H1 (cell line): ENCODE measurements around the gene FLVCR2. TPM values are rescaled to one million over a fixed set of nuclear protein-coding genes. Genes with fewer than 3 reads are reported as not detected.

ENCODE experiments used
- CTCF ChIA-PET: fragments of 300-600 bp; sonication (Branson Sonifier 250); formaldehyde crosslinking; loops from one replicate; lab custom pipeline; 2021; ENCODE audit not compliant: partially characterized antibody; lab: Charles Lee
- POLR2A ChIA-PET: fragments of 300-600 bp; sonication (Branson Sonifier 250); formaldehyde crosslinking; loops from one replicate; lab custom pipeline; 2021; ENCODE audit warnings: inconsistent platforms; ENCODE audit not compliant: partially characterized antibody; lab: Charles Lee
- DNase-seq, 2 experiments: peaks; one replicate each; pipeline versions ENCODE4 v3.0.0 to v3.0.0-alpha.2; 2010 to 2022; ENCODE audit warnings: low spot score in 2 of 2, low read depth in 1 of 2, mixed read lengths in 1 of 2
- FAIRE-seq: peaks from 2 replicates; lab custom pipeline; 2011; peaks lifted over from hg19 to GRCh38; lab: Jason Lieb, UNC
- H2AFZ ChIP-seq: 2 replicates; pipeline ENCODE4 v1.8.1; 2012; ENCODE audit warnings: low read length, inconsistent platforms
- H2AK5ac ChIP-seq: 2 replicates; pipeline ENCODE4 v1.6.1; 2013; ENCODE audit warnings: low read depth, low read length
- H2BK120ac ChIP-seq: replicated peaks from 2 replicates; pipeline ENCODE3; 2013; ENCODE audit warnings: low read depth, low read length, inconsistent platforms
- H2BK12ac ChIP-seq: 2 replicates; pipeline ENCODE4 v1.6.1; 2013; ENCODE audit warnings: low read depth, low read length
- H2BK15ac ChIP-seq: 2 replicates; pipeline ENCODE4 v1.6.1; 2013; ENCODE audit warnings: low read length
- H2BK20ac ChIP-seq: 2 replicates; pipeline ENCODE4 v1.6.1; 2013; ENCODE audit warnings: low read length
- H2BK5ac ChIP-seq: 2 replicates; pipeline ENCODE4 v1.6.1; 2013; ENCODE audit warnings: low read depth, low read length
- H3K14ac ChIP-seq: 2 replicates; pipeline ENCODE4 v1.6.1; 2013; ENCODE audit warnings: inconsistent platforms; ENCODE audit not compliant: insufficient read length
- H3K18ac ChIP-seq: 2 replicates; pipeline ENCODE4 v1.6.1; 2013; ENCODE audit warnings: low read length; ENCODE audit errors: extremely low read depth
- H3K23ac ChIP-seq: 2 replicates; pipeline ENCODE4 v1.6.1; 2013; ENCODE audit warnings: inconsistent platforms; ENCODE audit not compliant: insufficient read length
- H3K23me2 ChIP-seq: 2 replicates; pipeline ENCODE4 v1.6.1; 2013; ENCODE audit warnings: low read depth, low read length
- H3K27ac ChIP-seq: 2 replicates; pipeline ENCODE4 v1.6.1; 2011; ENCODE audit warnings: low read depth, low read length, inconsistent platforms
- H3K27me3 ChIP-seq, 4 experiments: replicated peaks in 1 of 4; 1 replicate in 1 of 4; 2 replicates in 3 of 4; pipeline versions ENCODE4 v1.6.1 to v1.8.1; 2011 to 2013; ENCODE audit warnings: low read length in 3 of 4, mild to moderate bottlenecking in 3 of 4, inconsistent platforms in 2 of 4, mixed read lengths in 2 of 4, moderate library complexity in 1 of 4; ENCODE audit not compliant: control insufficient read depth in 3 of 4, insufficient read depth in 3 of 4; ENCODE audit errors: extremely low read depth in 1 of 4
- H3K36me3 ChIP-seq, 4 experiments: 2 replicates each; pipeline versions ENCODE4 v1.6.1 to v1.8.1; 2011 to 2013; ENCODE audit warnings: mild to moderate bottlenecking in 4 of 4, low read length in 3 of 4, moderate library complexity in 2 of 4, control low read depth in 1 of 4, inconsistent platforms in 1 of 4; ENCODE audit not compliant: insufficient read depth in 4 of 4, control insufficient read depth in 2 of 4
- H3K4ac ChIP-seq: replicated peaks from 2 replicates; pipeline ENCODE3; 2013; ENCODE audit warnings: low read length, low read depth, mixed read lengths, inconsistent platforms; ENCODE audit not compliant: insufficient read length
- H3K4me1 ChIP-seq, 4 experiments: replicated peaks in 1 of 4; 1 replicate in 1 of 4; 2 replicates in 3 of 4; pipeline versions ENCODE4 v1.6.1 to v1.8.1; 2011 to 2013; ENCODE audit warnings: low read length in 3 of 4, inconsistent platforms in 2 of 4, mixed read lengths in 1 of 4; ENCODE audit not compliant: insufficient read depth in 4 of 4, control insufficient read depth in 3 of 4
- H3K4me2 ChIP-seq, 2 experiments: 2 replicates each; pipeline versions ENCODE4 v1.6.1 to v1.8.1; 2011 to 2013; ENCODE audit warnings: low read depth in 2 of 2, low read length in 2 of 2, control low read depth in 1 of 2, inconsistent platforms in 1 of 2, mild to moderate bottlenecking in 1 of 2; ENCODE audit not compliant: insufficient read depth in 1 of 2
- H3K4me3 ChIP-seq, 4 experiments: fragments of 200-600, 300-600 bp in 1 of 4; sonication (generic), shearing (Covaris generic), sonication (Bioruptor Twin) in 1 of 4; 2 replicates each; pipeline versions ENCODE4 v1.5.1 to v1.8.1; 2011 to 2016; ENCODE audit warnings: low read length in 4 of 4, low read depth in 3 of 4, control low read depth in 2 of 4, inconsistent platforms in 2 of 4, mild to moderate bottlenecking in 2 of 4, mixed read lengths in 1 of 4, moderate library complexity in 1 of 4; ENCODE audit not compliant: insufficient read depth in 2 of 4; ENCODE audit errors: extremely low read depth in 1 of 4
- H3K56ac ChIP-seq: replicated peaks from 2 replicates; pipeline ENCODE3; 2013; ENCODE audit warnings: low read depth, mild to moderate bottlenecking, mixed read lengths, low read length, inconsistent platforms; ENCODE audit not compliant: insufficient read length
- H3K79me1 ChIP-seq: 2 replicates; pipeline ENCODE4 v1.6.1; 2013; ENCODE audit warnings: low read depth, low read length, control low read depth
- H3K79me2 ChIP-seq, 2 experiments: 2 replicates each; pipeline versions ENCODE4 v1.6.1 to v1.8.1; 2012 to 2013; ENCODE audit warnings: low read length in 2 of 2, mild to moderate bottlenecking in 2 of 2, inconsistent platforms in 1 of 2; ENCODE audit not compliant: insufficient read depth in 2 of 2, control insufficient read depth in 1 of 2
- H3K9ac ChIP-seq, 4 experiments: replicated peaks in 1 of 4; 1 replicate in 1 of 4; 2 replicates in 3 of 4; pipeline versions ENCODE4 v1.6.1 to v1.8.1; 2011 to 2013; ENCODE audit warnings: low read depth in 3 of 4, low read length in 3 of 4, control low read depth in 2 of 4, mild to moderate bottlenecking in 2 of 4, moderate library complexity in 2 of 4, inconsistent platforms in 1 of 4; ENCODE audit errors: extremely low read depth in 1 of 4
- H3K9me3 ChIP-seq, 2 experiments: 2 replicates each; pipeline versions ENCODE4 v1.6.1 to v1.8.1; 2012 to 2013; ENCODE audit warnings: mild to moderate bottlenecking in 2 of 2, moderate library complexity in 2 of 2, control low read depth in 1 of 2, inconsistent platforms in 1 of 2, low read depth in 1 of 2, low read length in 1 of 2, mixed read lengths in 1 of 2; ENCODE audit not compliant: insufficient read depth in 2 of 2
- H4K20me1 ChIP-seq, 2 experiments: replicated peaks in 1 of 2; 2 replicates each; pipeline versions ENCODE3 to v1.8.1; 2011 to 2013; ENCODE audit warnings: inconsistent platforms in 2 of 2, low read length in 2 of 2, mild to moderate bottlenecking in 1 of 2; ENCODE audit not compliant: insufficient read depth in 2 of 2, control insufficient read depth in 1 of 2
- H4K5ac ChIP-seq: 2 replicates; pipeline ENCODE4 v1.6.1; 2013; ENCODE audit warnings: low read length, low read depth, mixed read lengths, inconsistent platforms; ENCODE audit not compliant: insufficient read length
- H4K8ac ChIP-seq: 2 replicates; pipeline ENCODE4 v1.8.0; 2013; ENCODE audit warnings: mild to moderate bottlenecking, moderate library complexity, low read length, inconsistent platforms; ENCODE audit not compliant: insufficient read depth; ENCODE audit errors: extremely low read depth
- H4K91ac ChIP-seq: replicated peaks from 2 replicates; pipeline ENCODE3; 2013; ENCODE audit warnings: low read length, mixed read lengths, inconsistent platforms; ENCODE audit not compliant: insufficient read length
- CREB1 ChIP-seq: IDR thresholded peaks from 2 replicates; pipeline ENCODE4 v1.6.1; 2012; ENCODE audit warnings: inconsistent platforms
- CTCF ChIP-seq, 3 experiments: IDR thresholded peaks; 1 replicate in 2 of 3; 2 replicates in 1 of 3; pipeline versions ENCODE4 v1.5.1 to v1.6.1; 2011; ENCODE audit warnings: low read length in 3 of 3, mild to moderate bottlenecking in 3 of 3, inconsistent platforms in 2 of 3, low read depth in 1 of 3, moderate library complexity in 1 of 3; ENCODE audit not compliant: insufficient read depth in 1 of 3; ENCODE audit errors: control extremely low read depth in 1 of 3
- EP300 ChIP-seq, 2 experiments: IDR thresholded peaks; 1 replicate in 1 of 2; 2 replicates in 1 of 2; pipeline ENCODE4 v1.6.1; 2011 to 2012; ENCODE audit warnings: low read depth in 2 of 2, low read length in 2 of 2, mild to moderate bottlenecking in 2 of 2, borderline replicate concordance in 1 of 2, inconsistent platforms in 1 of 2, moderate library complexity in 1 of 2
- FOSL1 ChIP-seq: IDR thresholded peaks from 2 replicates; pipeline ENCODE4 v1.6.1; 2011; ENCODE audit warnings: mild to moderate bottlenecking, low read depth, low read length, moderate library complexity; ENCODE audit not compliant: insufficient read depth
- GABPA ChIP-seq: IDR thresholded peaks from 2 replicates; pipeline ENCODE4 v1.6.1; 2011; ENCODE audit warnings: mild to moderate bottlenecking, low read length, moderate library complexity, borderline replicate concordance; ENCODE audit not compliant: insufficient read depth
- MAFK ChIP-seq: IDR thresholded peaks from 2 replicates; pipeline ENCODE4 v1.6.1; 2012; ENCODE audit warnings: low read depth, mild to moderate bottlenecking, improper control_type of control experiment, low read length
- NRF1 ChIP-seq: IDR thresholded peaks from 2 replicates; pipeline ENCODE4 v1.6.1; 2011; ENCODE audit warnings: mild to moderate bottlenecking, low read depth, low read length, improper control_type of control experiment
- POLR2AphosphoS5 ChIP-seq: IDR thresholded peaks from 2 replicates; pipeline ENCODE4 v1.6.1; 2011; ENCODE audit warnings: low read depth, low read length
- RNF2 ChIP-seq: fragments of 200-900, 300-1000 bp; sonication (generic); IDR thresholded peaks from 2 replicates; pipeline ENCODE4 v1.7.1; 2016; ENCODE audit warnings: borderline replicate concordance, low read depth, mild to moderate bottlenecking, antibody characterized with exemption, low read length; ENCODE audit not compliant: poor library complexity, severe bottlenecking; ENCODE audit errors: missing control alignments
- SIX5 ChIP-seq: IDR thresholded peaks from 2 replicates; pipeline ENCODE4 v1.6.1; 2011; ENCODE audit warnings: mild to moderate bottlenecking, low read depth, low read length
- WGBS, 2 experiments: shearing (Covaris generic) in 1 of 2; methylation state at CpG; one replicate each; pipeline versions ENCODE4 v1.1.6 to v1.1.7; 2013 to 2015; ENCODE audit warnings: low lambda C conversion rate in 2 of 2, mixed read lengths in 2 of 2, inconsistent platforms in 1 of 2, low coverage in 1 of 2, missing lambda C conversion rate in 1 of 2; ENCODE audit not compliant: insufficient replicate concordance in 2 of 2, insufficient coverage in 1 of 2, insufficient read length in 1 of 2; ENCODE audit errors: extremely low coverage in 1 of 2, missing lambda C conversion rate in 1 of 2; 5-methylcytosine and 5-hydroxymethylcytosine counted together
- polyA plus RNA-seq, 7 experiments: library from polyadenylated mRNA; depleted of rRNA in 3 of 7; stranded (reverse) in 5 of 7; unstranded in 2 of 7; fragments of >200 nt in 5 of 7; fragments of 200-250 nt in 2 of 7; gene quantifications; 1 replicate in 5 of 7; 2 replicates in 1 of 7; 4 replicates in 1 of 7; pipeline versions ENCODE4 v1.2.1 to v1.2.3, GENCODE V29; 2011 to 2013; ENCODE audit warnings: missing spikeins in 2 of 7, mixed read lengths in 2 of 7
- total RNA-seq: library from RNA; stranded (reverse); fragmentation: NEBNext Ultra II Directional; extraction: Animal tissue kit (Norgen Biotek cat#: 25700); gene quantifications from 2 replicates; pipeline ENCODE4 v1.2.1, GENCODE V29; 2021

FLVCR2 gene
- total and polyA plus RNA-seq, 2 of the 8 experiments (the other 6 are each of a cell fraction or from before 2014, with no cell fraction given) = 7.1 to 8.2 TPM

DNA sequence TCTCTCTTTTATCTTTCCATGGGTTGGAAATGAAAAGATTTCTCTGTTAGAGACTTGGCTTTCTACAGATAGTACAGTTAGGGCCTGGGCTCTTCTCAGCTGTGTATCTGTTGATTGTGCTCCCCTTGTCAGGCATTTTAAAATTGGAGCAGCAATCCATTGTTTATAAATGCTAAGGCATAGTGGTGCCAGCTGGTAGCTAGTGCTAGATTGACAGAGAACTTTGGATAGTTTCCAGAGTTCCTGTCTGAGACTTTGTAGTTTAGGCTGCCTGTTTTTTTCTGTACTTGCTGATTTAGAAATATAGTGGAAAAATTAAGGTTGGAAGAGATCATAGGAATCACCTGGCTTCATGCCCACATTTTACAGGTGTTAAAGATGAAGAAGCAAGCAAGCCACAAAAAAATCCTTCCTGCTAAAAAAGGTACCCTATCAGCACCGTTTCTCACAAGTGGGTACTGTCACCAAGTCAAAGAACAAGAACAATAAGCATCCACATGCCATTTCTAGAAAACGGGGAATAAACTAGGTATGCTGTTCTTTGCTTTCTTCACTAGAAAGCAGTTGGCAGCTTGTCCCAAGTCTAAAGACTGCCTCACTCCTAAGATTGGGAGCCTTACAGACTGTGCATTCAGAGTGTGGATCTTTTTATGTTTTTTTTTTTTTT lies 88.8 kb downstream of the FLVCR2 start:
- H3K27me3 ChIP-seq = no peaks in the 10 kb centered on the region
- no peaks in the 10 kb centered on the region for H3K9me3 ChIP-seq
- H2BK120ac ChIP-seq = no peak overlapping the region
- H3K18ac ChIP-seq = no peak overlapping the region
- ChIA-PET POLR2A (interaction anchor here (0.5 kb wide), 1 partner anchor 1052 kb away, joined by 3 read pairs; no protein-coding TSS in a partner anchor), CTCF (no interaction called here)
- H2BK5ac ChIP-seq = no peak overlapping the region
- H2BK20ac ChIP-seq = no peak overlapping the region
- H2BK15ac ChIP-seq = no peak overlapping the region
- H4K20me1 ChIP-seq = no peaks in the 10 kb centered on the region
- H3K79me1 ChIP-seq = no peaks in the 10 kb centered on the region; the same call in 1 of the 2 replicates
- no peak overlapping the region for H3K56ac ChIP-seq
- whole genome bisulfite sequencing, 2 experiments = 85% methylated on average over 2 of the region's 2 CpGs; no CpG with 5 or more reads in 1 of the 2 experiments
- no peak overlapping the region for H3K27ac ChIP-seq
- H3K4ac ChIP-seq = no peak overlapping the region
- DNase-seq (no peak), FAIRE-seq (no peak)
- no peak overlapping the region for H2BK12ac ChIP-seq
- no peak overlapping the region for H3K9ac ChIP-seq
- no peak overlapping the region for H2AK5ac ChIP-seq
- peaks cover 0 to 16% of the 10 kb centered on the region in 2 experiments; a peak in 1 of 4 replicates for H3K79me2 ChIP-seq
- H4K5ac ChIP-seq = no peak overlapping the region
- H4K91ac ChIP-seq = no peak overlapping the region
- no peak overlapping the region for H3K14ac ChIP-seq
- no peak overlapping the region for H4K8ac ChIP-seq
- no peak overlapping the region for H3K4me3 ChIP-seq
- no peaks in the 10 kb centered on the region for H3K23me2 ChIP-seq
- no peak overlapping the region for H3K4me2 ChIP-seq
- H3K4me1 ChIP-seq = no peaks in the 10 kb centered on the region; a peak in 1 of 7 replicates
- H2AFZ ChIP-seq = no peak overlapping the region
- peaks cover 0 to 43% (median 19%) of the 10 kb centered on the region in 4 experiments; a peak in 7 of 8 replicates for H3K36me3 ChIP-seq
- no peak overlapping the region for H3K23ac ChIP-seq
- TF ChIP-seq SIX5 = no peak
- TF ChIP-seq POLR2AphosphoS5 = no peak
- TF ChIP-seq MAFK = no peak
- TF ChIP-seq CREB1 = no peak
- TF ChIP-seq NRF1 = no peak
- TF ChIP-seq EP300 (IDR thresholded peaks at IDR 0.05; ENCODE audit: borderline replicate concordance in 1 of 2, low read depth in 2 of 2, low read length in 2 of 2) = no peak
- no peak for TF ChIP-seq FOSL1
- no peak for TF ChIP-seq GABPA
- no peak for TF ChIP-seq RNF2
- no peak for TF ChIP-seq CTCF (IDR thresholded peaks at IDR 0.05; ENCODE audit: control extremely low read depth in 1 of 3, insufficient read depth in 1 of 3, low read depth in 1 of 3, low read length in 3 of 3)
